GM10266 (cell line): ENCODE results near the gene GUCA1C.

ENCODE experiments used
- DNase-seq: peaks from one replicate; pipeline ENCODE4 v3.0.0; 2012; ENCODE audit errors: extremely low spot score
- CTCF ChIP-seq: IDR thresholded peaks from 2 replicates; pipeline ENCODE4 v1.5.1; 2012; ENCODE audit warnings: mild to moderate bottlenecking, low read depth; ENCODE audit not compliant: control insufficient read depth, insufficient read depth; ENCODE audit errors: missing control alignments

The GUCA1C gene

GRCh38 chr3:108909799-108910198 is 43.9 kb downstream of the GUCA1C start:
- DNase-seq, result no peak
- TF ChIP-seq CTCF, result no peak

DNA sequence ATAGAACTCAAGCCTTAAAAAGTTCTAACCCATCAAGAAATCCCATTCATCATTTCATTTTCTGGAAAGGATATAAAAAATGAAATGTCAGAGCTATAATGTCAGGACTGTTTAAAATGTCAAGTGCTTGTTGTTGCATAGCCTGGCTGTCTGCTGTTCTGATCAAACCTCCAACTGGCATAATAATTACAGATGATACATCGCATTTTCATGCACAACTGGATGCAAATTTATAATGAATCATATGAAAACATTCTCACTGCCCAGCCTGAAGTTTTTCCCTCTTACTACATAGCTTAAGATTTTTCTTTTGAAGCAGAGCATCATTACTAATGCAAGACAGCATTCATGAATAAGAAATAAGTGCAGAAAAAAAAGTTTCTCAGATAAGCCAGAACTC is 46.5 kb downstream of the GUCA1C start:
- no peak for TF ChIP-seq CTCF
- no peak for DNase-seq

DNA sequence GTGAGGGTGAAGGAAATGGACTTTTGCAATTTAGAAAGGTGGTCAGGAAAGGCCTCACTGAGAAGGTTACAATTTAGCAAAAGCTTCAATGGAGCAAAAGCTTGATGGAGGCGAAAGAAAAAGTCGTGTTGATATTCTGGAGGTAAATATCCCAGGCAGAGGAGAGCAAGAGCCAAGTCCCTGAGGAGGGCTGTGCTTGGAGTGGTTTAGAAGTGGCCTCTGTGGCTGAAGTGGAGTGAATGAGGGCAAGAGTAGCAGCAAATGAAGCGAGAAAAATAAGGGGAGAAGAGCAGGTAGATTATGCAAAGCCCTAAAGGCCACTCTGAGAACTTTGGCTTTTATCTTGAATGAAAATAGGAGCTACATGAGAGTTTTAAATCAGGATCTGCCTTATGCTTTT is 54.1 kb downstream of the GUCA1C start:
- DNase-seq, result no peak
- no peak for TF ChIP-seq CTCF

GRCh38 chr3:108897883-108898282 is 55.8 kb downstream of the GUCA1C start:
- TF ChIP-seq CTCF, result no peak
- DNase-seq, result no peak

GRCh38 chr3:108894981-108895380 is 58.7 kb downstream of the GUCA1C start:
- TF ChIP-seq CTCF, result no peak
- DNase-seq, result no peak

DNA sequence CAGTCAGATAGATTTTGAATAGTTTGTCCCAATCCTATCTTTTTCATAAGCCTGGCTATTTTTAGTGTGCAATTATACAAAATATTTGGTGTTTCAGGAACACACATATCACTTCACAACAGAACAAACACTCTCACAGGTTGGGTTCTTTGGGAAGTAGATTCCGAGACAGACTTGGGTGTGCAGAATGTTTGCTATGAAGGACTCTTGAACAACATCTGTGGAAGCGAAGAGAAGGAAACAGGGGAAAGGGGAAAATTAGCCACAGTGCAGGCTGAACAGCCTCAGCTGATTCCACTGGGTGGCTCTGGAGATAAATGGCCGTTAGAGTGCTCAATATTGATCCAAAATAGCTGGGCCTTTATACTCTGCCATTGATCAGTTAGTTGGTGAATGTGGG is 61.8 kb downstream of the GUCA1C start:
- DNase-seq, result no peak
- TF ChIP-seq CTCF, result no peak

- TF ChIP-seq CTCF, result no peak
- DNase-seq, result no peak
Measured at GRCh38 chr3:108887777-108888176, 65.9 kb downstream of the GUCA1C start.
